H1 (cell line): ENCODE data around the gene LRP11. TPM values are rescaled to one million over a fixed set of nuclear protein-coding genes. Genes with fewer than 3 reads are reported as not detected.

Experiments used
- CTCF ChIA-PET: fragments of 300-600 bp; sonication (Branson Sonifier 250); formaldehyde crosslinking; loops from one replicate; lab custom pipeline; 2021; ENCODE audit not compliant: partially characterized antibody; lab: Charles Lee
- POLR2A ChIA-PET: fragments of 300-600 bp; sonication (Branson Sonifier 250); formaldehyde crosslinking; loops from one replicate; lab custom pipeline; 2021; ENCODE audit warnings: inconsistent platforms; ENCODE audit not compliant: partially characterized antibody; lab: Charles Lee
- DNase-seq, 2 experiments: peaks; one replicate each; pipeline versions ENCODE4 v3.0.0 to v3.0.0-alpha.2; 2010 to 2022; ENCODE audit warnings: low spot score in 2 of 2, low read depth in 1 of 2, mixed read lengths in 1 of 2
- FAIRE-seq: peaks from 2 replicates; lab custom pipeline; 2011; peaks lifted over from hg19 to GRCh38; lab: Jason Lieb, UNC
- H2AFZ ChIP-seq: 2 replicates; pipeline ENCODE4 v1.8.1; 2012; ENCODE audit warnings: low read length, inconsistent platforms
- H2AK5ac ChIP-seq: 2 replicates; pipeline ENCODE4 v1.6.1; 2013; ENCODE audit warnings: low read depth, low read length
- H2BK120ac ChIP-seq: replicated peaks from 2 replicates; pipeline ENCODE3; 2013; ENCODE audit warnings: low read depth, low read length, inconsistent platforms
- H2BK12ac ChIP-seq: 2 replicates; pipeline ENCODE4 v1.6.1; 2013; ENCODE audit warnings: low read depth, low read length
- H2BK15ac ChIP-seq: 2 replicates; pipeline ENCODE4 v1.6.1; 2013; ENCODE audit warnings: low read length
- H2BK20ac ChIP-seq: 2 replicates; pipeline ENCODE4 v1.6.1; 2013; ENCODE audit warnings: low read length
- H2BK5ac ChIP-seq: 2 replicates; pipeline ENCODE4 v1.6.1; 2013; ENCODE audit warnings: low read depth, low read length
- H3K14ac ChIP-seq: 2 replicates; pipeline ENCODE4 v1.6.1; 2013; ENCODE audit warnings: inconsistent platforms; ENCODE audit not compliant: insufficient read length
- H3K18ac ChIP-seq: 2 replicates; pipeline ENCODE4 v1.6.1; 2013; ENCODE audit warnings: low read length; ENCODE audit errors: extremely low read depth
- H3K23ac ChIP-seq: 2 replicates; pipeline ENCODE4 v1.6.1; 2013; ENCODE audit warnings: inconsistent platforms; ENCODE audit not compliant: insufficient read length
- H3K23me2 ChIP-seq: 2 replicates; pipeline ENCODE4 v1.6.1; 2013; ENCODE audit warnings: low read depth, low read length
- H3K27ac ChIP-seq: 2 replicates; pipeline ENCODE4 v1.6.1; 2011; ENCODE audit warnings: low read depth, low read length, inconsistent platforms
- H3K27me3 ChIP-seq, 4 experiments: replicated peaks in 1 of 4; 1 replicate in 1 of 4; 2 replicates in 3 of 4; pipeline versions ENCODE4 v1.6.1 to v1.8.1; 2011 to 2013; ENCODE audit warnings: low read length in 3 of 4, mild to moderate bottlenecking in 3 of 4, inconsistent platforms in 2 of 4, mixed read lengths in 2 of 4, moderate library complexity in 1 of 4; ENCODE audit not compliant: control insufficient read depth in 3 of 4, insufficient read depth in 3 of 4; ENCODE audit errors: extremely low read depth in 1 of 4
- H3K36me3 ChIP-seq, 4 experiments: 2 replicates each; pipeline versions ENCODE4 v1.6.1 to v1.8.1; 2011 to 2013; ENCODE audit warnings: mild to moderate bottlenecking in 4 of 4, low read length in 3 of 4, moderate library complexity in 2 of 4, control low read depth in 1 of 4, inconsistent platforms in 1 of 4; ENCODE audit not compliant: insufficient read depth in 4 of 4, control insufficient read depth in 2 of 4
- H3K4ac ChIP-seq: replicated peaks from 2 replicates; pipeline ENCODE3; 2013; ENCODE audit warnings: low read length, low read depth, mixed read lengths, inconsistent platforms; ENCODE audit not compliant: insufficient read length
- H3K4me1 ChIP-seq, 4 experiments: replicated peaks in 1 of 4; 1 replicate in 1 of 4; 2 replicates in 3 of 4; pipeline versions ENCODE4 v1.6.1 to v1.8.1; 2011 to 2013; ENCODE audit warnings: low read length in 3 of 4, inconsistent platforms in 2 of 4, mixed read lengths in 1 of 4; ENCODE audit not compliant: insufficient read depth in 4 of 4, control insufficient read depth in 3 of 4
- H3K4me2 ChIP-seq, 2 experiments: 2 replicates each; pipeline versions ENCODE4 v1.6.1 to v1.8.1; 2011 to 2013; ENCODE audit warnings: low read depth in 2 of 2, low read length in 2 of 2, control low read depth in 1 of 2, inconsistent platforms in 1 of 2, mild to moderate bottlenecking in 1 of 2; ENCODE audit not compliant: insufficient read depth in 1 of 2
- H3K4me3 ChIP-seq, 4 experiments: fragments of 200-600, 300-600 bp in 1 of 4; sonication (generic), shearing (Covaris generic), sonication (Bioruptor Twin) in 1 of 4; 2 replicates each; pipeline versions ENCODE4 v1.5.1 to v1.8.1; 2011 to 2016; ENCODE audit warnings: low read length in 4 of 4, low read depth in 3 of 4, control low read depth in 2 of 4, inconsistent platforms in 2 of 4, mild to moderate bottlenecking in 2 of 4, mixed read lengths in 1 of 4, moderate library complexity in 1 of 4; ENCODE audit not compliant: insufficient read depth in 2 of 4; ENCODE audit errors: extremely low read depth in 1 of 4
- H3K56ac ChIP-seq: replicated peaks from 2 replicates; pipeline ENCODE3; 2013; ENCODE audit warnings: low read depth, mild to moderate bottlenecking, mixed read lengths, low read length, inconsistent platforms; ENCODE audit not compliant: insufficient read length
- H3K79me1 ChIP-seq: 2 replicates; pipeline ENCODE4 v1.6.1; 2013; ENCODE audit warnings: low read depth, low read length, control low read depth
- H3K79me2 ChIP-seq, 2 experiments: 2 replicates each; pipeline versions ENCODE4 v1.6.1 to v1.8.1; 2012 to 2013; ENCODE audit warnings: low read length in 2 of 2, mild to moderate bottlenecking in 2 of 2, inconsistent platforms in 1 of 2; ENCODE audit not compliant: insufficient read depth in 2 of 2, control insufficient read depth in 1 of 2
- H3K9ac ChIP-seq, 4 experiments: replicated peaks in 1 of 4; 1 replicate in 1 of 4; 2 replicates in 3 of 4; pipeline versions ENCODE4 v1.6.1 to v1.8.1; 2011 to 2013; ENCODE audit warnings: low read depth in 3 of 4, low read length in 3 of 4, control low read depth in 2 of 4, mild to moderate bottlenecking in 2 of 4, moderate library complexity in 2 of 4, inconsistent platforms in 1 of 4; ENCODE audit errors: extremely low read depth in 1 of 4
- H3K9me3 ChIP-seq, 2 experiments: 2 replicates each; pipeline versions ENCODE4 v1.6.1 to v1.8.1; 2012 to 2013; ENCODE audit warnings: mild to moderate bottlenecking in 2 of 2, moderate library complexity in 2 of 2, control low read depth in 1 of 2, inconsistent platforms in 1 of 2, low read depth in 1 of 2, low read length in 1 of 2, mixed read lengths in 1 of 2; ENCODE audit not compliant: insufficient read depth in 2 of 2
- H4K20me1 ChIP-seq, 2 experiments: replicated peaks in 1 of 2; 2 replicates each; pipeline versions ENCODE3 to v1.8.1; 2011 to 2013; ENCODE audit warnings: inconsistent platforms in 2 of 2, low read length in 2 of 2, mild to moderate bottlenecking in 1 of 2; ENCODE audit not compliant: insufficient read depth in 2 of 2, control insufficient read depth in 1 of 2
- H4K5ac ChIP-seq: 2 replicates; pipeline ENCODE4 v1.6.1; 2013; ENCODE audit warnings: low read length, low read depth, mixed read lengths, inconsistent platforms; ENCODE audit not compliant: insufficient read length
- H4K8ac ChIP-seq: 2 replicates; pipeline ENCODE4 v1.8.0; 2013; ENCODE audit warnings: mild to moderate bottlenecking, moderate library complexity, low read length, inconsistent platforms; ENCODE audit not compliant: insufficient read depth; ENCODE audit errors: extremely low read depth
- H4K91ac ChIP-seq: replicated peaks from 2 replicates; pipeline ENCODE3; 2013; ENCODE audit warnings: low read length, mixed read lengths, inconsistent platforms; ENCODE audit not compliant: insufficient read length
- HDAC6 ChIP-seq: IDR thresholded peaks from one replicate; pipeline ENCODE4 v1.7.1; 2012; ENCODE audit warnings: low read depth, mild to moderate bottlenecking, inconsistent platforms, low read length, moderate library complexity
- RXRA ChIP-seq: IDR thresholded peaks from 2 replicates; pipeline ENCODE4 v1.6.1; 2011; ENCODE audit warnings: low read depth, mild to moderate bottlenecking, low read length, moderate library complexity; ENCODE audit not compliant: insufficient read depth
- SIX5 ChIP-seq: IDR thresholded peaks from 2 replicates; pipeline ENCODE4 v1.6.1; 2011; ENCODE audit warnings: mild to moderate bottlenecking, low read depth, low read length
- WGBS, 2 experiments: shearing (Covaris generic) in 1 of 2; methylation state at CpG; one replicate each; pipeline versions ENCODE4 v1.1.6 to v1.1.7; 2013 to 2015; ENCODE audit warnings: low lambda C conversion rate in 2 of 2, mixed read lengths in 2 of 2, inconsistent platforms in 1 of 2, low coverage in 1 of 2, missing lambda C conversion rate in 1 of 2; ENCODE audit not compliant: insufficient replicate concordance in 2 of 2, insufficient coverage in 1 of 2, insufficient read length in 1 of 2; ENCODE audit errors: extremely low coverage in 1 of 2, missing lambda C conversion rate in 1 of 2; 5-methylcytosine and 5-hydroxymethylcytosine counted together
- polyA plus RNA-seq, 7 experiments: library from polyadenylated mRNA; depleted of rRNA in 3 of 7; stranded (reverse) in 5 of 7; unstranded in 2 of 7; fragments of >200 nt in 5 of 7; fragments of 200-250 nt in 2 of 7; gene quantifications; 1 replicate in 5 of 7; 2 replicates in 1 of 7; 4 replicates in 1 of 7; pipeline versions ENCODE4 v1.2.1 to v1.2.3, GENCODE V29; 2011 to 2013; ENCODE audit warnings: missing spikeins in 2 of 7, mixed read lengths in 2 of 7
- total RNA-seq: library from RNA; stranded (reverse); fragmentation: NEBNext Ultra II Directional; extraction: Animal tissue kit (Norgen Biotek cat#: 25700); gene quantifications from 2 replicates; pipeline ENCODE4 v1.2.1, GENCODE V29; 2021

LRP11 gene
- total and polyA plus RNA-seq, 2 of the 8 experiments (the other 6 are each of a cell fraction or from before 2014, with no cell fraction given) = 11.0 to 20.0 TPM

DNA sequence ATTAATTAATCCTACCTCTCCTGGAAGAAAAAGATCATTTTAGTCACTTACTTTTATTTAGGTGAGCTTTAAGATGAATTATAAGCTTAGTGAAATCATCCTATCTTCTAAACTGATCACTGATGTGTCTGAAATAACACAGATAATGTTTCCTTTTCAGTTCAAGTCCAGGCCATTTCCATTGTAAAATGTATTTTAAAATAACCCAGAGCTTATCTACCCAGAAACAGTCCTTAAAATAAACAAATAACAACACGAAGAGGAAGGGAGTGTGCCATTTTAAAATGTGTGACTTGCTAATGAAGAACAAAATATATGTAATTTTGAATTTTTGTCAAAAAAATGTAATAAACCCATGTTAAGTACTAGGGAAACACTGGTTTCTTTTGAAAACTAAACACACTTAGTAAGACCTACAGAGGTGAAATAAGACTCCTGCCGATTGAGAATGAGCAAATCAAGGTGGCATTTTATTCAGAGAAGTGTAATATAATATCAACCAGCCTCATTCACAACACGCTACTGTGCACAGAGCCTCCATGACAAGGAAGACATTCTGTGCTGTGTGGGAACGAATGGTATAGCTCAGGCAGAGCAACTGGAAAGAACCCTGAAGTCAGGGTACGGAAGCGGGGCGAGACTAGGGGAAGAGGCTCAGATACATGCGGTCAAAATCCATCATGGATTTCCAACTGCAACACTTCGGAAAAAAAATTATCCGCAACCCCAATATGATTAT is 7.7 kb downstream of the LRP11 start:
- Histone ChIP-seq H3K79me2 (peaks cover 0 to 10% of the 10 kb centered on the region in 2 experiments; a peak in 2 of 4 replicates), H2BK5ac (no peak overlapping the region), H3K79me1 (peaks cover 6% of the 10 kb centered on the region; the same call in 1 of the 2 replicates), H2AFZ (no peak overlapping the region), H2BK20ac (no peak overlapping the region), H3K4me3 (no peak overlapping the region), H3K27ac (no peak overlapping the region), H3K23me2 (no peaks in the 10 kb centered on the region), H3K18ac (no peak overlapping the region), H2BK15ac (no peak overlapping the region), H3K56ac (no peak overlapping the region), H4K5ac (no peak overlapping the region), H4K20me1 (peaks cover 2 to 8% of the 10 kb centered on the region in 2 experiments), H3K23ac (no peak overlapping the region), H3K9me3 (no peaks in the 10 kb centered on the region), H2BK120ac (no peak overlapping the region), H3K27me3 (no peaks in the 10 kb centered on the region; a peak in 1 of 7 replicates), H2AK5ac (no peak overlapping the region), H3K36me3 (no peaks in the 10 kb centered on the region), H4K91ac (no peak overlapping the region)
- ChIA-PET CTCF (interaction anchor here (0.6 to 6.2 kb wide), 8 partner anchors 9 to 350 kb away, joined by 3 to 34 read pairs (median 4); no protein-coding TSS in a partner anchor), POLR2A (no interaction called here)
- FAIRE-seq (no peak), DNase-seq (no peak)
- 89% methylated on average over 10 of the region's 10 CpGs; no CpG with 5 or more reads in 1 of the 2 experiments for WGBS, 2 experiments
- no peak for TF ChIP-seq SIX5
- no peak for TF ChIP-seq RXRA
- no peak for TF ChIP-seq HDAC6
- TF ChIP-seq, all 59 proteins: peak for 0
- H3K4me1 ChIP-seq = peaks cover 2 to 18% (median 6%) of the 10 kb centered on the region in 4 experiments; a peak in 6 of 7 replicates
- no peak overlapping the region for H3K4me2 ChIP-seq
- H4K8ac ChIP-seq = no peak overlapping the region
- H2BK12ac ChIP-seq = no peak overlapping the region
- H3K4ac ChIP-seq = no peak overlapping the region
- no peak overlapping the region for H3K14ac ChIP-seq
- H3K9ac ChIP-seq = no peak overlapping the region
